Stimulated activated CD8-positive, alpha-beta memory T cell treated with anti-CD3 and anti-CD28 coated beads, Interleukin-12 subunit alpha, Interleukin-12 subunit beta, amount 100 ng/mL, for 4 hours (primary cell): ENCODE results near the gene LPIN1.
"Not testable (repeated sequence)": the region's sequence is repeated elsewhere in the genome, so short reads cannot be mapped to it uniquely, and the experiment has no call there.

Experiments
- DNase-seq: peaks from one replicate; pipeline ENCODE4 v3.0.0-alpha.2; 2020; ENCODE audit warnings: low read depth

Gene LPIN1

GRCh38 chr2:11836647-11837219 is 90.3 kb downstream of the LPIN1 start:
- DNase-seq: no peak

- no peak for DNase-seq
Measured at GRCh38 chr2:11837875-11838734, 91.7 kb downstream of the LPIN1 start.

- no peak for DNase-seq
Measured at GRCh38 chr2:11839916-11840315, 93.5 kb downstream of the LPIN1 start.

DNA sequence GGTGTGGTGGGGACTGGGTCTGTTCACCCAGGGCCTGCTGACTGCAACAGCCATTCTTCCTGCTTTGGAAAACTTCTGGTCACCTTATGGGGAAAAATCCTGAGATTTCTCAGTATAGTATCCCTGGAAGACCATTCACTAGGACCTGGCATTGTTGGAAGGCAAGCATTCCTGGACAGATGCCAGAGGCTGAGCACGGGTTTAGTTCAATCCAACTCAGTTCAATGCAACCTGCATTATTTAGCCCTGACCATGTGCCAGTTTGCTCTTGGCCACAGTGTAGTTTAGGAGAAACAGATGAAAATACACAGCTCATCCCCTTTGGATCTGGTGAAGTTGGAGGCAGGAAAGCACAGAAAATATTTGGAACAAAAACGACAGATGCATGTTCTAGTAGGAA is 95.9 kb downstream of the LPIN1 start:
- DNase-seq: no peak

- DNase-seq: not testable (repeated sequence)
Measured at GRCh38 chr2:11844798-11845197, 98.4 kb downstream of the LPIN1 start.

DNA sequence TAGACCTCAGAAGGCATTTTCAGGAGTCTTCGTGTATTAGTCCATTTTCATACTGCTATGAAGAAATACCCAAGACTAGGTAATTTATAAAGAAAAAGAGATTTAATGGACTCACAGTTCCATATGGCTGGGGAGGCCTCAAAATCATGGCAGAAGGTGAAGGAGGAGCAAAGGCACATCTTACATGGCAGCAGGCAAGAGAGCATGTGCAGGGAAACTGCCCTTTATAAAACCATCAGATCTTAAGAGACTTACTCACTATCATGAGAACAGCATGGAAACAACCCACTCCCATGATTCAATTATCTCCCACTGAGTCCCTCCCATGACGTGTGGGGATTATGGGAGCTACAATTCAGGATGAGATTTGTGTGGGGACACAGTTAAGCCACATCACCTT is 101.5 kb downstream of the LPIN1 start:
- DNase-seq: not testable (repeated sequence)

- no peak for DNase-seq
Measured at GRCh38 chr2:11850082-11850481, 103.7 kb downstream of the LPIN1 start.

GRCh38 chr2:11852526-11853196 is 106.2 kb downstream of the LPIN1 start:
- no peak for DNase-seq

DNA sequence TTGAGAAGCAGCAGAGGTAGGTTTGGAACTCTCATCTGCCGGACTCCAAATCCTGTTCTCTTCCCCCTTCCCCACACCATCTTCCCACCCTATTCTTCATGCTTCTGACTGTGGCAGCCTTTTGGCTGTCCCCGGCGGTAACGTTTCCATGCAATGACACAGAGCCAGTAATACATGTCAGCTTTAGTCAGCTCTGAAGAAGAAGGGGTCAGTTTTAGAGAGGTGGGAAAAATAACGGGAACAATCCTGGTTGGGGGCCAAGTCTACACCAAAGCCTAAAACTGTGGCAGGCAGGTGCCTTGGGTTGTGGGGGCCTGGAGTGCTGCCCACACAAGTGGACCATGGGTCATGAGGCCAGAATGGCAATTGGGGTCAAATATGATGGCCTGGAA is 106.8 kb downstream of the LPIN1 start:
- no peak for DNase-seq

- no peak for DNase-seq
Measured at GRCh38 chr2:11855064-11855760, 108.8 kb downstream of the LPIN1 start.

DNA sequence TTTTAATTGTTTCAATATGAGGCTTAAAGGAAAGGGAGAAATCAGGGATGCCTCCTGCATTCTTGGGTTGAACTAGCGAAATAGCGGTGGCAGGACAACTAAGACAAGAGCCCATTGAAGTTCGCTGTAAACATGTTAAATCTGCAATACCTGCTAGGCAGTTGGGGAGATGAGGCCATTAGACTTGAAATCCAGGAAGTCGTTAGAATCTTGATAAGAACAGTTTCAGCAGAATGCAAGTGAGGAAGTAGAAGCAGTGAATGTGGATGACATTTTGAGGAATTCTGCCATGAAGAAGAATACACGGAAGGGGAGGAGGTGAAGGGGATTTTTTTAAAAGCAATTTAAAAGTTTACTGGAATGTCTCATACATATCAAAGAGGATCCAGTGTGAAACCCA is 109.7 kb downstream of the LPIN1 start:
- DNase-seq: no peak

DNA sequence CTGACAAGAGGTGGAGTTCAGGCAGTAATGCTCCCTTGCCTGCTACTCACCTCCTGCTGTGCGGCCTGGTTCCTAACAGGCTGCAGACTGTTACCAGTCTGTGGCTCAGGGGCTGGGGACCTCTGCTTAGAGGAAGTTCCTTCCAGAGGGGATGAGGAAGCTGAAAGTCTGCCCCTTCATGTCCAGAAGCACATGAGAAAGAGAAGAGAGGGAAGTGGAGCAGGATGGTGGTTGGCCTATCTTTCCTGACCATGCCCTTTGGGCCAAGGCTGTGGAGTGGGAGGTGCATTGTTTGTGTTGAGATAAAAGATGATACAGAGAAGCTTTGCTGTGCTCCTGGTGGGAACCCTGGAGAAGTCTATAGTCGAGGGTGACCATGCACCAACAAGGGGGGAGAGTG is 112.5 kb downstream of the LPIN1 start:
- no peak for DNase-seq

DNA sequence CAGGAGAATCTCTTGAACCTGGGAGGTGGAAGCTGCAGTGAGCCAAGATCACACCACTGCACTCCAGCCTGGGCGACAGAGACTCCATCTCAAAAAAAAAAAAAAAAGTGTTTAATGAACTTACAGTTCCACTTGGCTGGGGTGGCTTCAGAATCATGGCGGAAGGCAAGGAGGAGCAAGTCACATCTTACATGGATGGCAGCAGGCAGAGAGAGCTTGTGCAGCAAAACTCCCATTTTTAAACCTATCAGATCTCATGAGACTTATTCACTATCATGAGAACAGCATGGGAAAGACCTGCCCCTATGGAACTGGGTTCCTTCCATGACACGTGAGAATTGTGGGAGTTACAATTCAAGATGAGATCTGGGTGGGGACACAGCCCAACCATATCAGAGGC is 113.5 kb downstream of the LPIN1 start:
- DNase-seq: not testable (repeated sequence)

GRCh38 chr2:11861044-11861443 is 114.6 kb downstream of the LPIN1 start:
- no peak for DNase-seq

GRCh38 chr2:11862049-11862448 is 115.6 kb downstream of the LPIN1 start:
- no peak for DNase-seq

- no peak for DNase-seq
Measured at GRCh38 chr2:11863103-11863502, 116.7 kb downstream of the LPIN1 start.

- DNase-seq: peak; percentile 36
Measured at GRCh38 chr2:11863513-11864328, 117.3 kb downstream of the LPIN1 start.

GRCh38 chr2:11864724-11865123 is 118.3 kb downstream of the LPIN1 start:
- no peak for DNase-seq

DNA sequence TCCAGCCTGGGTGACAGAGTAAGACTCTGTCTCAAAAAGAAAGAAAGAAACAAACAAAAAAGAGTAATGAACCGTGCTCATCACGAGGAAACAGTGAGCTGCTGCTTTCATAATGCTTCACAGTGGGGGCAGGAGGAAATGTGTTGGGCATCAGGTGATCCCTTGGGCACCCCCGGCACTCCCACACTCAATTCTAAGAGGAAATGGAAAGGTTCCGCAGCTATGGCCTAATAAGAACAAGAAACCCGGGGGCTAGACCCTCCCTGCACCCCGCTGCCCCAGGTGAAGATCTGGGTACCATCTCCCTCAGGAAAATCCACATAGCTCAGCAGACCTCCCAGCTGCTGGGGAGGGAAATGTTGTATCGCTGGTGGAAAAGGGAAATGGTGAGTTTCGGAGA is 118.9 kb downstream of the LPIN1 start:
- DNase-seq: no peak

DNA sequence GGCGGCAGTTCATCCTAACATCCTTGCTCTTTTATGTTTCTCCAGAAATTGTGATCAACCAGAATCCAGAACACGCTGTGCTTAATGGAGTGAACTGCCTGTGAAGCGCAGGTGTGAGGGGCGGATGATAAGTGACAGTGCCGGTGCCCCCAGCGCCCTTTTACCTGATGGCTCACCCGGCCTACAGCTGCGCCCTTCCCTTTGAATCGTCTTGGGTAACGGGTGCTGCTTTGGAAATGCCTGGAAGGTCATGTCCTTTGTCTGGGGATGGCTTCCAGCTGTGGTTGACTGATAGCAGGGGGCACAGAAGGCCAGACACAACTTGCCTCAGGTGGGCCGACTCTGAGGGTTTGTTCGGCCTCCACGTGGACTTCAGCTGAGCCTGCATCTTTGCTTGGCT is 119.4 kb downstream of the LPIN1 start:
- no peak for DNase-seq
